Activated CD4-positive, alpha-beta T cell treated with anti-CD3 and anti-CD28 coated beads, Interleukin-2, amount 10 ng/mL, durations not matched to agents 7 days and 5 days (primary cell): ENCODE data around the gene FGD5. TPM values are rescaled to one million over a fixed set of nuclear protein-coding genes. Genes with fewer than 3 reads are reported as not detected.
"Not testable (repeated sequence)": the region's sequence is repeated elsewhere in the genome, so short reads cannot be mapped to it uniquely, and the experiment has no call there.

ENCODE experiments used
- CTCF ChIA-PET: fragments of 350-600 bp; sonication (Branson Sonifier 250); formaldehyde crosslinking; loops from one replicate; lab custom pipeline; 2021; ENCODE audit warnings: antibody characterized with exemption; lab: Charles Lee
- POLR2A ChIA-PET: fragments of 350-600 bp; sonication (Branson Sonifier 250); formaldehyde crosslinking; loops from one replicate; lab custom pipeline; 2021; ENCODE audit warnings: antibody characterized with exemption; lab: Charles Lee
- DNase-seq: peaks from one replicate; pipeline ENCODE4 v3.0.0-alpha.2; 2020
- H3K27ac Mint-ChIP-seq: one replicate; pipeline ENCODE4 v1.8.0; 2021; ENCODE audit warnings: mild to moderate bottlenecking, moderate library complexity, mixed read lengths
- H3K27me3 Mint-ChIP-seq: one replicate; pipeline ENCODE4 v1.8.0; 2021; ENCODE audit warnings: mixed read lengths
- H3K36me3 Mint-ChIP-seq: one replicate; pipeline ENCODE4 v1.8.0; 2021; ENCODE audit warnings: low read depth, mixed read lengths
- H3K4me1 Mint-ChIP-seq: one replicate; pipeline ENCODE4 v1.8.0; 2021; ENCODE audit warnings: mixed read lengths
- H3K4me3 Mint-ChIP-seq: one replicate; pipeline ENCODE4 v1.8.0; 2021; ENCODE audit warnings: mild to moderate bottlenecking, moderate library complexity, mixed read lengths
- H3K9me3 Mint-ChIP-seq: one replicate; pipeline ENCODE4 v1.8.0; 2021; ENCODE audit warnings: mixed read lengths
- total RNA-seq, 2 experiments: library from RNA; stranded (reverse); gene quantifications; one replicate each; pipeline ENCODE4 v1.2.3, GENCODE V29; 2021

FGD5 gene
- total RNA-seq, 2 experiments from 2014 or later: 0.15 to 0.17 TPM

- POLR2A ChIA-PET: no interaction called here
- CTCF ChIA-PET: no interaction called here
- Mint-ChIP-seq H3K9me3 (peaks cover 7% of the 10 kb centered on the region), H3K4me1 (peaks cover 11% of the 10 kb centered on the region), H3K27ac (no peak overlapping the region), H3K4me3 (no peak overlapping the region), H3K36me3 (peaks cover 2% of the 10 kb centered on the region), H3K27me3 (peaks cover 14% of the 10 kb centered on the region)
- no peak for DNase-seq
These were observed 84.0 kb downstream of the FGD5 start for GRCh38 chr3:14902719-14903118.

GRCh38 chr3:14903501-14903900 is 84.7 kb downstream of the FGD5 start:
- CTCF ChIA-PET, H3K36me3 Mint-ChIP-seq, DNase-seq, H3K27ac Mint-ChIP-seq, H3K9me3 Mint-ChIP-seq, H3K4me3 Mint-ChIP-seq, POLR2A ChIA-PET: not testable (repeated sequence)
- peaks cover 10% of the 10 kb centered on the region for H3K27me3 Mint-ChIP-seq
- peaks cover 11% of the 10 kb centered on the region for H3K4me1 Mint-ChIP-seq

GRCh38 chr3:14905055-14905657 is 86.4 kb downstream of the FGD5 start:
- Mint-ChIP-seq H3K4me1 (peaks cover 5% of the 10 kb centered on the region), H3K4me3 (no peak overlapping the region), H3K9me3 (peaks cover 7% of the 10 kb centered on the region), H3K27me3 (peaks cover 10% of the 10 kb centered on the region), H3K36me3 (peaks cover 2% of the 10 kb centered on the region), H3K27ac (no peak overlapping the region)
- ChIA-PET POLR2A (no interaction called here), CTCF (no interaction called here)
- no peak for DNase-seq

- CTCF ChIA-PET: no interaction called here
These were observed 87.7 kb downstream of the FGD5 start for GRCh38 chr3:14906355-14906971.

DNA sequence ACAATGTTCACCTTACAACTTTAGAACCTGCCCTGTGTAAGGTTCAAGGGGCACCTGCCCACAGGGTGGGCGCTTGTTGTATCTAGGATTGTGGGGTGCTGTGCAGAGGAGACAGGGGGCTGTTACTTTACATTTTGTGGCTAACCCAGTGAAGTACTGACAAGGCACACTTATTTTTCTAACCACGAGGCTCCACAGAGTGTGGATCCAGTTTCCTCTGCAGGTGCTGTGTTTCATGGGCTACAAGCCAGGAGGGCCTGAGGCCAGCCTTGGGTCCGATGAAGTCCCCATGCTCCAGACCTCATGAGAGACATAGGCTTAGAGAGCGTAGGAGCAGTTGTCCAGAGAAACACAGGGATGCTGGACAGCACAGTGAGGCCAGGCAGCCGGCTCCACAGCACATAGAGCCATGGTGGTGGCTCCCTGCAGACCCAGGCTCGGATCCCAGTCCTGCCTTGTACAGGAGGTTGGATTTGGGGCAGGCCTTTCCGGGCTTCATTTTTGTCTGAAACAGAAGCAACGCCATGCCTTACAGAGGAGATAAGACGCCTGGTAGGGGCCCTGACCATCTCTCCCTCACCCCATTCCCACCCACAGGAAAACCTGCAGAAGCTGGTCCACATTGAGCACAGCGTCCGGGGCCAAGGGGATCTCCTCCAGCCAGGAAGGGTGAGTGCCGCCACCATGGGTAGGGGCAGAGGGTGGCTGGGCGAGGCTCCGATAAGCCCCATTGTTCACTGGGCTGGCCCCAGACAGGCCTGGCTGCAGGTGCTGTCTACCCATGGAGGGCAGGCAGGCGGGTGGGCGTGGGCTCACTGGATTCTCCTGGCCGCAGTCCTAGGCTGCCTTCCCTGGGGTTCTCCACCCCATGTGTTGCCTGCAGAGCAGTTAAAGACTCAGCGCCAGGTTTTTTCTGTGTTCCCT is 88.5 kb downstream of the FGD5 start:
- peaks cover 12% of the 10 kb centered on the region for H3K27me3 Mint-ChIP-seq
- H3K36me3 Mint-ChIP-seq: peaks cover 2% of the 10 kb centered on the region
- peaks cover 5% of the 10 kb centered on the region for H3K4me1 Mint-ChIP-seq
- peaks cover 7% of the 10 kb centered on the region for H3K9me3 Mint-ChIP-seq
- ChIA-PET POLR2A (interaction anchor here (0.7 kb wide), 1 partner anchor 83 kb away, joined by 3 read pairs; no protein-coding TSS in a partner anchor), CTCF (no interaction called here)
- no peak overlapping the region for H3K27ac Mint-ChIP-seq
- H3K4me3 Mint-ChIP-seq: no peak overlapping the region
- no peak for DNase-seq

More at GRCh38 chr3:14906355-14906971, 87.7 kb downstream of the FGD5 start:
- Mint-ChIP-seq H3K9me3 (peaks cover 7% of the 10 kb centered on the region), H3K27me3 (peaks cover 10% of the 10 kb centered on the region), H3K4me1 (peaks cover 5% of the 10 kb centered on the region), H3K27ac (no peak overlapping the region), H3K36me3 (peaks cover 2% of the 10 kb centered on the region), H3K4me3 (no peak overlapping the region)
- no peak for DNase-seq
- POLR2A ChIA-PET: no interaction called here

DNA sequence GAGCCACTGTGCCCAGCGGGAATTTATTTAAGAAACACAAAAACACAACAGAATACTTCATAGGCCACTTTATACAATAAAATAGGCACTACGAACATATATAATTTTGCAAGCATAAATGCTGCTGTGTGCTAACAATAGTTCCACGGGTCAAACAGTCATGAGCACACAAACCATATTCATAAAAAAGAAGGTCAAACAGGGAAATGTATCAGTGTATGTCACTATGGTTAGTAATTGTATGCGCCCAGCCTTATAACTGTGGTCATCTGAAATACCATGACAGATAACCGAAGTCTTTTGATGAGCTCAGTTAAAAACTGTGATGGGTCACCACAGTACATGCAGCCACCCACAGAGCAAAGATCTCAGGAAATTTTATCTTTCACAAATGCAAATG is 90.5 kb downstream of the FGD5 start:
- ChIA-PET POLR2A (no interaction called here), CTCF (interaction anchor here (1.0 to 1.5 kb wide), 2 partner anchors 12 to 47 kb away, joined by 3 read pairs; no protein-coding TSS in a partner anchor)
- Mint-ChIP-seq H3K9me3 (peaks cover 7% of the 10 kb centered on the region), H3K4me1 (peaks cover 5% of the 10 kb centered on the region), H3K27me3 (peaks cover 12% of the 10 kb centered on the region), H3K4me3 (no peak overlapping the region), H3K27ac (no peak overlapping the region), H3K36me3 (peaks cover 2% of the 10 kb centered on the region)
- no peak for DNase-seq

GRCh38 chr3:14911651-14912050 is 92.9 kb downstream of the FGD5 start:
- no peak for DNase-seq
- no peaks in the 10 kb centered on the region for H3K36me3 Mint-ChIP-seq
- no peak overlapping the region for H3K27ac Mint-ChIP-seq
- no peak overlapping the region for H3K4me3 Mint-ChIP-seq
- POLR2A ChIA-PET: no interaction called here
- peaks cover 4% of the 10 kb centered on the region for H3K27me3 Mint-ChIP-seq
- H3K9me3 Mint-ChIP-seq: no peaks in the 10 kb centered on the region
- H3K4me1 Mint-ChIP-seq: peaks cover 3% of the 10 kb centered on the region
- CTCF ChIA-PET: interaction anchor here (1.6 kb wide), 1 partner anchor 10 kb away, joined by 6 read pairs; no protein-coding TSS in a partner anchor

- no peaks in the 10 kb centered on the region for H3K36me3 Mint-ChIP-seq
- peaks cover 5% of the 10 kb centered on the region for H3K27me3 Mint-ChIP-seq
- H3K4me1 Mint-ChIP-seq: no peaks in the 10 kb centered on the region
- H3K9me3 Mint-ChIP-seq: no peaks in the 10 kb centered on the region
- no peak overlapping the region for H3K4me3 Mint-ChIP-seq
- POLR2A ChIA-PET: no interaction called here
- DNase-seq: no peak
- CTCF ChIA-PET: interaction anchor here (0.5 to 1.0 kb wide), 4 partner anchors 14 to 940 kb away, joined by 3 read pairs; no protein-coding TSS in a partner anchor
- H3K27ac Mint-ChIP-seq: no peak overlapping the region
These were observed 94.5 kb downstream of the FGD5 start for GRCh38 chr3:14913071-14913925.

DNA sequence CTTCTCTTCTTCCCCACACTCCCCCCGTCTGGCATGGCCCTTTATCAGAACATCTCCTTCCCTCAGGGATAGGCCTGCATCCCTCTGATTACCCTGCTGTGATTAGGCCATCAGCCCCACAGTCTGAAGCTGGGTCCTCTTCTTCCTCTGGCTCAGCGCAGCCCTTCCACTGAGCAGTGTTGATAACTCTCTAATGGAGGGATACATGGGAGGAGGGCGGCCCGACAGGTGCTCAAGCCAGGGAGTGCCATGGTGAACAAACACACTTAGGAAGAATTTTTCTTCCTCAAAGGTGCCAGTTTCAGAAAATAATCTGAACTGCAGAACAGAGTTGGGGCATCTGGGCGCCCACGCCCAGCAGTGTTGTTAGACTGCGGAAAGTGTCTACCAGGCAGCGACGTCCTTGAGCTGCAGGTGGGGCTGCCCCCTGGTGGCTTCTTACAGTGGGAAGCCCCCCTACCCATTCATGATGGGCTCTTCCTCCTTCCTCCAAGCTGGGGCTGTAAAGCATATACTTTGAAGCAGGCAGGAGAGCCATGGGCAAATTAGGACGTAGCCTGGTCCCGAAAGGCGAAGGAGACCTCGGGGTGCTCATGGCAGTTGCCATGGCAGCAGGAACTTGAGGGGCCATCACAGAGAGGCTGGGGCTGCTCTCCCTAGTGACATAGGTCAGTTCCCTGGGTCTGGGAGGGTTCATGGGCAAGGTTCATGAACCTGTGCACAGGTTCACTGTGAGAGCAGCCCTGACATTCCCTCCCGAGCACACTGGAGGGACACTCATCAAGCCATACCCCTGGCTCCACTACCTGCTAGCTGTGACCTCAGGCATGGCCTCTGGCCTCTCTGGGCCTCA is 95.4 kb downstream of the FGD5 start:
- ChIA-PET POLR2A (no interaction called here), CTCF (interaction anchor here (1.0 to 1.1 kb wide), 2 partner anchors 23 to 39 kb away, joined by 3 read pairs; no protein-coding TSS in a partner anchor)
- H3K36me3 Mint-ChIP-seq: no peaks in the 10 kb centered on the region
- H3K4me3 Mint-ChIP-seq: no peak overlapping the region
- DNase-seq: no peak
- H3K27me3 Mint-ChIP-seq: peaks cover 5% of the 10 kb centered on the region
- H3K9me3 Mint-ChIP-seq: no peaks in the 10 kb centered on the region
- no peaks in the 10 kb centered on the region for H3K4me1 Mint-ChIP-seq
- H3K27ac Mint-ChIP-seq: no peak overlapping the region

DNA sequence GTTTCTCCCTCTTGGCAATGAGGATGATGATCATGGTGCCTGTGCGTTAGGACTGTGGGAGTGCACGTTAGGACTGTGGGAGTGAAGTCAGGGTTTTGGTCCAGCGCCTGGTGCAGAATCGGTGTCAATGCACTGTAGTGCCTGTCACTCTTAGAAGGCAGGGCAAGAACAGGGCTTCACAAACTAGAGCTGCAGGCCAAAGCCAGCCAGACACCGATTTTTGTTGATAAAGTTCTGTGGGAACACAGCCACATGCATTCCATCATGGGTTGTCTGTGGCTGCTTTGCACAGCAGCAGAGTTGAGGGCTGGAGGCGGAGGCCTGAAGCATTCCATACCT is 96.0 kb downstream of the FGD5 start:
- no peak overlapping the region for H3K4me3 Mint-ChIP-seq
- ChIA-PET CTCF (interaction anchor here (0.6 to 1.1 kb wide), 2 partner anchors 40 to 90 kb away, joined by 3 to 5 read pairs; no protein-coding TSS in a partner anchor), POLR2A (no interaction called here)
- no peaks in the 10 kb centered on the region for H3K4me1 Mint-ChIP-seq
- peaks cover 5% of the 10 kb centered on the region for H3K27me3 Mint-ChIP-seq
- DNase-seq: no peak
- no peaks in the 10 kb centered on the region for H3K9me3 Mint-ChIP-seq
- H3K36me3 Mint-ChIP-seq: no peaks in the 10 kb centered on the region
- H3K27ac Mint-ChIP-seq: no peak overlapping the region

GRCh38 chr3:14915636-14916222 is 97.0 kb downstream of the FGD5 start:
- H3K4me3 Mint-ChIP-seq: no peak overlapping the region
- POLR2A ChIA-PET: no interaction called here
- H3K9me3 Mint-ChIP-seq: no peaks in the 10 kb centered on the region
- no peaks in the 10 kb centered on the region for H3K36me3 Mint-ChIP-seq
- CTCF ChIA-PET: interaction anchor here (1.0 kb wide), 1 partner anchor 11 kb away, joined by 5 read pairs; no protein-coding TSS in a partner anchor
- H3K4me1 Mint-ChIP-seq: no peaks in the 10 kb centered on the region
- peaks cover 5% of the 10 kb centered on the region for H3K27me3 Mint-ChIP-seq
- H3K27ac Mint-ChIP-seq: no peak overlapping the region
- peak; percentile 55 for DNase-seq
